ENCODE data around the gene CNIH2.
A peak's percentile ranks its signal among the peaks of the same experiment; 100 is the strongest.

Gene CNIH2

DNA sequence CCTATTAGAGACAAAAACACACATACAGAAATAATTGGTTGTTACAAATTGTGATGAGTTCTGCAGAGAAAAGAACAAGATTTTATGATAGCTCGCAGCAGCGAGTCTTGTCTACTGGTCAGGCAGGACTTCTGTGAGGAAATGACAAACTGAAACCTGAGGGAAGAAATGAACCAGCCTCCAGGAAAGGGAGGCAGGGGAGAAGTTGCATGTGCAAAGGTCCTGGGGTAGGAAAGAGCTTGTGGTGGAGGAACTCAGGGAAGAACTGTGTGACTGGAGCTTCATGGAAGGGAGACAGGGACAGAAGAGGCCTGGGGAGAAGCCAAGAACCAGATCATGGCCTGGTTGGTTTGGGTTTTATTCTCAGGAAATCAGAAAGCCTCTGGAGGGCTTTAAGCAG lies 18.8 kb upstream of the CNIH2 start:
- no peak for DNase-seq (ENCODE audit: low read depth in 4 of 4, low spot score in 1 of 4)

DNA sequence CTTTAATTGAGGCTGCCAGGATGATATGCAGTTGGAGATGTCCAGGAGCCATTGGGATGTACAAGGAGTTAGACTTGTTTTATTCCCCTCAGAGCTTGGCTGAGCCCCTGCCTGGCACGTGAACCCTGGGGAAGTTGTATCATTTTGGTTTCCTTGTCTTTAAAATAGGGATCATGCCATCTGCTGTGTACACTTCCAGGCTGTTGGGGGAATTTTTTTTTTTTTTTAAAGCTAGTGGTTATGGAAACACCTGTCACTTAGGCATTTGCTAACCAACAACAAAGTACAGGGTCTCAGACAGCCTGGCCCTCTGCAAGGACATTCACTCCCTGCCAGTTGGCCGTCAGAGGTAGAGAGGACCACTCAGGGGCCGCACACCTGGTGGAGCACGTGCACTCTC lies 18.0 kb upstream of the CNIH2 start:
- DNase-seq (ENCODE audit: low read depth in 4 of 4, low spot score in 1 of 4) = no peak

DNA sequence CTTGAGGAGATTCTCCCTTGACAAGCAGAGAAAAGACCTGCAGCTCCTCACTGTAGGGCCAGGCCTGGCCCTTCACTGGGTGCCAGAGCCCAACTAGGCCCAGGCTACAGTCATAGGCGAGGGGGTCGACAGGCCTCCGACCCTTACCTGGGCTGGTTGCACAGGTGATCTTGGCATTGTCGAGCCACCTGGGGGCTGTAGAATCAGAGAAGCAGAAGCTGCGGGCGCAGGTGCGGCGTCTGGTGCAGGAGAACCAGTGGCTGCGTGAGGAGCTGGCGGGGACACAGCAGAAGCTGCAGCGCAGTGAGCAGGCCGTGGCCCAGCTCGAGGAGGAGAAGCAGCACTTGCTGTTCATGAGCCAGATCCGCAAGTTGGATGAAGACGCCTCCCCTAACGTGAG lies 16.4 kb upstream of the CNIH2 start:
- no peak for DNase-seq (ENCODE audit: low read depth in 4 of 4, low spot score in 1 of 4)

DNA sequence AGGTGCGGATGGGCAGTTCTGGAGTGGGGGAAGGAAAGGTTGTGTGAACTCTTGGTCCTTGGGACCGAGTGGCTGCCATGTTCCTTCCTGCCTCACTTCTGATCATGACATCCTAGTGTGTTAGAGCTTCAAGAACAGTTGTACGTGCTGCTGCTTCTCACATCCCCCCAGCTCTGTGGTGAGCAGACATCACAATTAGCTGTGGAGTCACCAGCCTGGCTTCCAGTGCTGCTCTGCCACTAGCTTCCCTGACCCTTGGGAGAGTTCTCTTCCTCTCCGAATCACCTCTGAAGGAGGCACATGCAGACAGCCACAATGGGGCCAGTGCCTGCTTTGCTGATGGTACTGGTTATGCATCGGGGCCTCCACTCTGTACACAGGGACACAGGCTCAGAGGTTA lies 15.8 kb upstream of the CNIH2 start:
- no peak for DNase-seq (ENCODE audit: low read depth in 4 of 4, low spot score in 1 of 4)

DNA sequence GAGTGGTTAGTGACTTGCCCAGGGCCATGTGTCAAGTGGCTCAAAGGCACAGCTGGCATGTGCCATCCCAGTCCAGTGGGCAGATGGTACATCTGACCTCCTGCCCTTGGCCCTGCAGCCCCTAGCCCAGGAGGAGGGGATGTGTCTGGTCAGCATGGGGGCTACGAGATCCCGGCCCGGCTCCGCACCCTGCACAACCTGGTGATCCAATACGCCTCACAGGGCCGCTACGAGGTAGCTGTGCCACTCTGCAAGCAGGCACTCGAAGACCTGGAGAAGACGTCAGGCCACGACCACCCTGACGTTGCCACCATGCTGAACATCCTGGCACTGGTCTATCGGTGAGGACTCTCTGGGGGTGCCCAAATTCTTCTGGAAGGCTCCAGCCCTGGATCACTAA lies 15.3 kb upstream of the CNIH2 start:
- no peak for DNase-seq (ENCODE audit: low read depth in 4 of 4, low spot score in 1 of 4)

DNA sequence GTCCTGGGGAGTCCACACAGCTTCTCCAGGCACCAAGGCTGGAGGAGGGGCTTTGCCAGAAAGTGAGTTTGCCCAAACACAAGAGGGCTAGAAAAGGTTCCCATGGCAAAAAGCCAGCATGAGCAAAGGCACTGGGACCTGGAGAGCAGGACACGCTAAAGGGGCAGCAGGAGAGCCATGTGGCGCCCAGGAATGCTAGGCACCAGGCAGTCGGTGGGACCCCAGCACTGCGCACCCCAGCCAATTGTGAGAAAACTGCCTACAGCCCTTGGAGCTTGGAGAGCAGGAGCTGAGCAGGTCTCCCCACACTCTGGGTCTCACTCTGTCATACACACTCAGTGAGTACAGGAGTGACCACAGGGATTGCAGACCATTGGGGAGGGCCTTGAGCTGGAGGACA lies 14.7 kb upstream of the CNIH2 start:
- no peak for DNase-seq (ENCODE audit: low read depth in 4 of 4, low spot score in 1 of 4)

DNA sequence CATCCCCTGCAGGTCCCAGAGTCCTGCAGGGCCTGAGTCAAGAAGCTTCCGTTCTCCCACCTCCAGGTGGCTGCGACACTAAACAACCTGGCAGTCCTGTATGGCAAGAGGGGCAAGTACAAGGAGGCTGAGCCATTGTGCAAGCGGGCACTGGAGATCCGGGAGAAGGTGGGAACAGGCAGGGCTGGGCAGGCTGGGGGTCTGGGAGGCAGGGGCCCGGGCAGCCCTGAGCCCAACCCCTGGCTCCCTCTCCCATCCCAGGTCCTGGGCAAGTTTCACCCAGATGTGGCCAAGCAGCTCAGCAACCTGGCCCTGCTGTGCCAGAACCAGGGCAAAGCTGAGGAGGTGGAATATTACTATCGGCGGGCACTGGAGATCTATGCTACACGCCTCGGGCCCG lies 14.2 kb upstream of the CNIH2 start:
- no peak for DNase-seq (ENCODE audit: low read depth in 4 of 4, low spot score in 1 of 4)

DNA sequence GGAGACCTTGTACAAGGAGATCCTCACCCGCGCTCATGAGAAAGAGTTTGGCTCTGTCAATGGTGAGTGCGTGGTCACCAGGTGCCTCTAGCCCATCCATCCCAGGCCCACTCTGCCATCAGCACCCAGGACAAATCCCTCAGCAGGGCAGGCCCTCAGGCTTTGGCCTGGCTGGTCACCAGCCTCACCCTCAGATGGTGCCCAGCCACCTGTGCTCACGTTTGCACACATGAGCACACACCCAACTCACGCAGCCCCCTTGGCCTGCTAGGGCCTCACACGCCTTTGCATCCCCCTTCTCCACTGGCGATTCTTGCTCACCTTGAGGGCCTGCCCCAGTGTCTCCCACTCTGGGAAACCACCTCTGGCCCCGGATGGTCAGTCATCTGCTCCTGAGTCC lies 13.6 kb upstream of the CNIH2 start:
- no peak for DNase-seq (ENCODE audit: low read depth in 4 of 4, low spot score in 1 of 4)

DNA sequence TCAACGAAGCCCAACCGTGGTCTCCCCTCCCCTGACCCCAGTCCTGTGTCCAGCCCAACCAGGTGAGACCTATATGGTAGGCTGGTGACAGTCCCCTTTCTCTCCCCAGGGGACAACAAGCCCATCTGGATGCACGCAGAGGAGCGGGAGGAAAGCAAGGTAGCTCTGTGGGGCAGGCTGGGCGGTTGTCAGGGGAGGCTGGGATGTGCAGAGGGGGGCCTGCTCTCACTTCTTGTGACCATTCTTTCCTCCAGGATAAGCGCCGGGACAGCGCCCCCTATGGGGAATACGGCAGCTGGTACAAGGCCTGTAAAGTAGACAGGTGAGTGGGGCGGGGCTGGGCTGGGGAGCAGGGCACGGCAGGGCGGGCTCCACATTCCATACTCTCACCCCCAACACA lies 13.1 kb upstream of the CNIH2 start:
- peak in 1 of 4 experiments; percentile 35 for DNase-seq (ENCODE audit: low read depth in 4 of 4, low spot score in 1 of 4)

DNA sequence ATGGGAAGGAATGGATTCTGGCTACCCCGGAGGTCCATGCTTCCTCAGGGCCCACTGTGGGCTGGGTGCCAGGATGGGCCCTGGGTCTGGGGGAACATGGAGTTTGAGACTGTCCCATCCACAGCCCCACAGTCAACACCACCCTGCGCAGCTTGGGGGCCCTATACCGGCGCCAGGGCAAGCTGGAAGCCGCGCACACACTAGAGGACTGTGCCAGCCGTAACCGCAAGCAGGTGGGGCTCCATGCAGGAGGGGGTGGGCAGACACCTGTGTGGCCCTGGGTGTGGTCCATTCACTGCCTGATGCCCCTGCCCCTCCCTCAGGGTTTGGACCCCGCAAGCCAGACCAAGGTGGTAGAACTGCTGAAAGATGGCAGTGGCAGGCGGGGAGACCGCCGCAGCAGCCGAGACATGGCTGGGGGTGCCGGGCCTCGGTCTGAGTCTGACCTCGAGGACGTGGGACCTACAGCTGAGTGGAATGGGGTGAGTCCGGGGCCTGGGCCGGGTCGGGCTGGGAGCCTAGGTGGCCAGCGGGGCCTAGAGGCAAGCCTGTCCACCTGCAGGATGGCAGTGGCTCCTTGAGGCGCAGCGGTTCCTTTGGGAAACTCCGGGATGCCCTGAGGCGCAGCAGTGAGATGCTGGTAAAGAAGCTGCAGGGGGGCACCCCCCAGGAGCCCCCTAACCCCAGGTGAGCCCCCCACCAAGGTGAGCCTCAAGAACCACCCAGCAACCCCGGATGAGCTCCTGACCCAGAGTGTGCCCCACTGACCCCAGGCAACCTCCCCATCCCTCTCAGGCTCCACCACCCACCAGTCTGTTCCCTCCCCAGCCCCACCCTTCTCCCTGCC lies 12.2 kb upstream of the CNIH2 start:
- DNase-seq (ENCODE audit: low read depth in 4 of 4, low spot score in 1 of 4) = no peak

DNA sequence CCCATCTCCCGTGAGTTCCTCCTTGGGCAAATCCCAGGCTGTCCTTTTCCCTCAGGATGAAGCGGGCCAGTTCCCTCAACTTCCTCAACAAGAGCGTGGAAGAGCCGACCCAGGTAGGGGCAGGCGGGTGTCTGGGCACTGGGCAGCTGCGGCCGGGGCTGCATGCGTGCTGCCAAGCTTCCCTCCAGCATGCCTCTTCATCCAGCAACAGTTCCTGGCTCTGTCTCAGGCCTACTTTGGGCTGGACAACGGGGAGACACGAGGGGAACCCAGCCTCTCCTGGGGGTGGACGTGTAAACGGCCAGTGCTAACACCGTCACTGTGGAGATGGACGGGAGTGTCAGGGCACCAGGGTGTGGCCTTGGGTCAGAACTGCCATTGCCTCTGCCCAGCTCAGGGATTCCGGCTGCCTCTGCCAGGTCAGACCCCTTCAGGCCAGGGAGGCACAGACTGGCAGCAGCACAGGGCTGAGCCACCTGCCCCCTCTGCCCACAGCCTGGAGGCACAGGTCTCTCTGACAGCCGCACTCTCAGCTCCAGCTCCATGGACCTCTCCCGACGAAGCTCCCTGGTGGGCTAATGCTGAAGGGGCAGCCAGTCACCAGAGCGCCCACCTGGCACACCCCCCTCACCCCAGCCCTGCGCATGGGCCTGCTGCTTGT lies 11.5 kb upstream of the CNIH2 start:
- no peak for DNase-seq (ENCODE audit: low read depth in 4 of 4, low spot score in 1 of 4)

DNA sequence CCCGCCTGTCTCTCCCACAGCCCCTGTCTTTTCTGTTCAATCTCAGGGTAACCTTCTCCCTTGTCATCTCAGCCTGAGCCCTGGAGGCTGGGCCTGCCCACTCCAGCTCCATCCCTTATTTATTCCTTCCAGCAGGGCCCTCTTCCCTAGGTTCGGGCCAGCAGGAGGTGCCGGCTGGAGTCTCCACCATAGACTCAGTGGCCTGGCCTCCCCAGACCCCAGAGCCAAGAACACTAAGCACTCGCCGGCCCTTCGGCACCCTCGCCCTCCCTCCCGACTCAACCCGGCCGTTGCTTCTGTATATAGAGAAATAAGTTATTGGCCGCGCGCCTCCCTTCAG lies 11.0 kb upstream of the CNIH2 start:
- DNase-seq (ENCODE audit: low read depth in 4 of 4, low spot score in 1 of 4) = no peak

DNA sequence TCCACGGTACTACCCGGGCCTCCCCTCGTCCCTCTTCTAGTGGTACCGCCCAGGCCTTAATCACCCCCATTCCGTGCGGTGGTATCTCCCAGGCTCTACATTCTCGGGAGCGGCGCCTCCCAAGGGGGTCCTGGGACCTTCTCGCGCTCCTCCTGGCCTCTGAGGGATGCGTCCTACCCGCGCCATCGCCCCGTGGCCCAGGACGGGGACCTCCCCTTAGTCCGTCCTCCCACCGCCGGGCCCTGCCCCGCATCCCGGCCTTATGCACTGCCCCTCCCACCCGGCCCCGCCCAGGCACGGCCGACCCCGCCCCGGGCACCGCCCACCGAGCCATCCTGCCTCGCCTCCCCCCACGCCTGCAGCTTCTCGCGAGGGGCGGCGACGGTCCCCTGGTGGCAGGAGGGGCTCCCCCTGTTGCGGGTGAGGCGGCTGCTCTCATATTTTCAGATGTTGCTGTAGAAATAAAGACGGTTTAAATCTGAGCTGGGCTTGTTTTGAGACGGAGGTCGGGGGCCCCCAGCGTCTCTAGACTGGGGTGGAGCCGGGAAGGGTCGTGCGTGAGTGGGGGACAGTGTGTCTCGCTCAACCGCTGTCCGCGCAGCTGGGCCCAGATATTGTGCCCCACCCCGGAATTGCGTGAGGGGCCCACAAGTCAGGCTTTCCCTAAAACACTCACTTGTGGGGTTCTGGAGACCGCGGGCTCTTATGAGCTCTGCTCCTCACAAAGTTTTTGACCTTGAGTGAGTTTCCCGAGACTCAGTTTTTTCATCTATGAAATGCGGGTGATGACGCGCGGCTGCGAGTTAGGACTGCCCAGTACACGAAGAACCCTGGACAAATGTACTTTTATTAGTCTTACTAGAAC lies 10.4 kb upstream of the CNIH2 start:
- peak; percentile 73 to 82 (median 78) for DNase-seq (ENCODE audit: low read depth in 4 of 4, low spot score in 1 of 4)

DNA sequence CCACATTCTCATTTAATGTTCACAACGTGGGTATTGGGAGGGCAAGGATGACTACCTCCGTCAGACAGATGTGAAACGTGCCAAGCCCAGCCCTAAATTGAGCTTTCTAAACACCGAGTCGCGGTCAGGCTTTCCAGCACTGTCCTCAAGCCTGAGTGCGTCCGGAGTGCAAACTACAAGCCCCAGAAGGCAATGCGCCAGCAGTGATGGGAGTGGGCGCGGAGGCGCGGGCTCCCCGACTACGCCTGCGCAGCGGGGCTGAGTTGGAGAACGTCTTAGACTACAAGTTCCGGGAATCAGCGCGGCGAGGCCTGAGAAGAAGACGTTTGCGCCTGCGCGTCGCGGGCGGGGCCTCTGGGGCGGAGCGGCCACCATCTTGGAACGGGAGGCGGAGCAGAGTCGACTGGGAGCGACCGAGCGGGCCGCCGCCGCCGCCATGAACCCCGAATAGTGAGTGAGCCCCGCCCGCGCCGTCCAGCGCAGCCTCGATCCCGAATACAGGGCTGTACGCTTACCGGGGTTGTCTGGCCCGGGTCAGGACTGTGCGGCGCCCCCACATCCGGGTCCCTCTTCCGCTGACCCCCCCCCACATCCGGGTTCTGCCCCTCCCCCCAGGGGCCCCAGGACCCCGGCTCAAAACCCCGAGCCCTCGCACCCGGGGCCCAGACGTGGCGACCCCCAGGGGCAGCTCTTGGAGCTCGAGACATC lies 9.6 kb upstream of the CNIH2 start, which contains the start of gene RAB1B:
RAB1B (plus strand) TSS at position 396 of the 708 bp plus-strand sequence; CDS start at position 437, 41 bp downstream.
- DNase-seq (ENCODE audit: low read depth in 4 of 4, low spot score in 1 of 4) = peak; percentile 97 to 100 (median 99)

DNA sequence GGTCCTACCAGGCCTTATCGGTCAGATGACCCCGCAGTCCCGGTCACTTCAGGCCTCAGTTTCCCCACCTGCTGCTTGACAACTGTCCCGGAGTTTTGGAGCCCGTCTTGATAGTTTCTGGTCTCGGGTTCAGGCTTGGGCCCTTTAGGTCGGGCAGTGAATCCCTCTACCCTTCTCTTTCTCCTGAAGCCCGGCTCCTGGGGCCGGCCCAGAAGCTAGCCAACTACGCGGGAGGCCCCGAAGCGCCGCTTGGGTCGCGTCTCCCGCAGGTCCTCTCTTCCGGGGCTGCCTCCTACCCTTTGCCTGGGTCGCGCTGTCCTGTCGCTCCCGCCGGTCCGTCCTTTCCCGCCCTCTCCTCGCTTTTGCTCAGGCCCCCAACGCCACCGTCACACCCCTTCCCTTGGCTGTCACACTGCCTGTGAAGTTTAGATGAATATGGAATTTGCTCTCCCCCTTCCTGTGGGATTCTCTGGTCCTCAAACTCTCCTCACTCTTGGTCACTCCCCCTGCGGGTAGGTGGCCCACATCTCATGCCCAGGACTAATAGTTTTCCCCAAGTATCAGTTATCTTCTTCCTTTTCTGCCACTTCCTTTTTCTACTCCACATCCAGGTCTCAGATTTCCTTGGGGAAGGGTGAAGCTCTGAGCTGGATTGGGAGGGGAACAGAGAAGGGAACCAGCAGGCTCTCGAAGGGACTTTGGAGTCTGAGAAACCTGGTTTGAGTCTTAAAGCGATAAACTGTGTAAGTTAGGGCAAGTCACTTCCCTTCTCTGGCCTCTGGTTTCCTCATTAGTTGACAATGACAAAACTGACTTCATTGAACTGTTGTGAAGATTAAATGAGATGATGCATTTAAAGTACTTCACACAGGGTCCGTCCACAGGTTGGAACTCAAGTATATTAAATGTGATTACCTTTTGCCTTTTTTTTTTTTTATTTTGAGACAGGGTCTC lies 8.7 kb upstream of the CNIH2 start:
- DNase-seq (ENCODE audit: low read depth in 4 of 4, low spot score in 1 of 4) = no peak

DNA sequence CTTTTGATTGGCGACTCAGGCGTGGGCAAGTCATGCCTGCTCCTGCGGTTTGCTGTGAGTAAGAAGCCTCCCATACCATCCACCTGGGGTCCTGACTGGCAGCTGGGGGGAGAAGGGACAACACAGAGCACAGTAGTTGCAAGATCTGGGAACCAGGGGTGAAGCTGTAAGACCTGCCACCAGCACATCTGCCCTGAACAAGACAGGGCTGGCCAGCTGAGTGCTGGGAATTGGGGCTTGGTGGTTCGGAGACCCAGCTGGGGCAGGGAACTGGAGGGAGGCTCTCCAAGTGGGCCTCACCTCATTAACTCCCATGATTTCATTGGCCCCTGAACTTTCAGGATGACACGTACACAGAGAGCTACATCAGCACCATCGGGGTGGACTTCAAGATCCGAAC lies 6.2 kb upstream of the CNIH2 start:
- no peak for DNase-seq (ENCODE audit: low read depth in 4 of 4, low spot score in 1 of 4)

DNA sequence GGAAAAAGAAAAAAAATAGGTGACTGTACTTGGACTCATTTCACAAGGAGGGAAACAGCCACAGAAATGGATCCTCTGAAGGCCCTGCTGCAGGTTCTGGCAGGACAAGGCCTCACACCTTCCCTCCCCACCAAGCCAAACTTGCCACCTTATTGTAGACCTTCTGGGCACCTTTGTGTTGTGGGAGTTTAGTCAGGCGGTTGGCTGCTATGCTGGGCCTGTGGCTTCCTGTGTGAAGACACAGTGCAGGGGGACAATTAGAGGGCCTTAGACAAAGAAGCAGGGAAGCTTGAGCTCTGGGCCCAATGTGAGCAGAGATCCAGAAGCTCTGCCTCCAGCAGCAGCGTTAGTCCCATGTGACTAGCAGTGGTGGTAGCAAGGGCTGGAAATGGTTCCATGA lies 5.4 kb upstream of the CNIH2 start:
- no peak for DNase-seq (ENCODE audit: low read depth in 4 of 4, low spot score in 1 of 4)

DNA sequence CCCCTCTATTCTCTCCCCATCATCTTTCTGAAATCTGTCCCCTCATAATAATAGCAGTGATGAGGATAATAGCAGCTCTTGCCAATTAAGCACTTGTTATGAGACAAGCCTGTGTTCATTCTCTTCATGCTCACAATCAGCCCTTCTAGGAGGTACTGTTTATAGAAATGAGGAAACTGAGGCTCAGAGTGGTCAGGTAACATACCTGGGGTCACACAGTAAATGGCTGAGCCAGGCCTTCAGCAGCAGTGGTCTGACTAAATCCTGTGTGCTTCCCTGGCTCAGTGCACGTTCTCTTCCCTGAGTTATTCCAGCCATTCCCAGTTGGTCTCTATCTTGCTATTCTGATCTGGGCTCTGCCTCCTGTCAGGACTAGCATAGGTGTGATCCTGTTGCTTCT lies 3.8 kb upstream of the CNIH2 start:
- no peak for DNase-seq (ENCODE audit: low read depth in 4 of 4, low spot score in 1 of 4)

DNA sequence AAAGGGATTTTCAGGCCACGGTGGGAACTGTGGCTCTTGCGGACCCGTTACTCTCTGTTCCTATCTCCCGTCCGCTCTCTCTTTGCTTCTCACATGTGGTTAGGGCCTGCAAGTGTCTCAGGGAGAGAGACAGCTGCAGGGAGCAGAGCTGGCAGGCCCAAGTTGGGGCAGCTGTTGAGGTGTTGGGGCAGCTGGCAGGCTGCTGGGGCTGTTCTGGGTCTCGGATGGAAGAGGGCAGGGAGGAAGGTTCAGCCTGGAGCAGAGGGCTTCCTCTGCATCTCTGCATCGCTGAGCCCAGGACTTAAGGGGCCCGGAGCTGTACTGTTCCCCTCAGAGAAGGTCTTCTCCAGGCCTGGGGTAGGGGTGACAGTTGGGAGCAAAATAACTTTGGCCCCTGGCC lies 2.6 kb upstream of the CNIH2 start:
- DNase-seq (ENCODE audit: low read depth in 4 of 4, low spot score in 1 of 4) = no peak

DNA sequence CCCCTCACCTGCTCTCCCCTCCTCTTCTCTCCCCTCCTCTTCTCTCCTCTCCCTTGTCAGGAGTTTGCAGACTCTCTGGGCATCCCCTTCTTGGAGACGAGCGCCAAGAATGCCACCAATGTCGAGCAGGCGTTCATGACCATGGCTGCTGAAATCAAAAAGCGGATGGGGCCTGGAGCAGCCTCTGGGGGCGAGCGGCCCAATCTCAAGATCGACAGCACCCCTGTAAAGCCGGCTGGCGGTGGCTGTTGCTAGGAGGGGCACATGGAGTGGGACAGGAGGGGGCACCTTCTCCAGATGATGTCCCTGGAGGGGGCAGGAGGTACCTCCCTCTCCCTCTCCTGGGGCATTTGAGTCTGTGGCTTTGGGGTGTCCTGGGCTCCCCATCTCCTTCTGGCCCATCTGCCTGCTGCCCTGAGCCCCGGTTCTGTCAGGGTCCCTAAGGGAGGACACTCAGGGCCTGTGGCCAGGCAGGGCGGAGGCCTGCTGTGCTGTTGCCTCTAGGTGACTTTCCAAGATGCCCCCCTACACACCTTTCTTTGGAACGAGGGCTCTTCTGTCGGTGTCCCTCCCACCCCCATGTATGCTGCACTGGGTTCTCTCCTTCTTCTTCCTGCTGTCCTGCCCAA lies 1.9 kb upstream of the CNIH2 start:
- DNase-seq (ENCODE audit: low read depth in 4 of 4, low spot score in 1 of 4) = no peak
